Stimulated activated CD8-positive, alpha-beta memory T cell treated with anti-CD3 and anti-CD28 coated beads, Interleukin-7, amount 100 ng/mL, for 1 hour (primary cell): ENCODE measurements around the gene CPOX.
"Not testable (repeated sequence)": the region's sequence is repeated elsewhere in the genome, so short reads cannot be mapped to it uniquely, and the experiment has no call there.

Experiments
- DNase-seq, 2 donors: peaks; one replicate each; pipeline ENCODE4 v3.0.0-alpha.2; 2020; ENCODE audit warnings: low read depth in 2 of 2

Gene CPOX

DNA sequence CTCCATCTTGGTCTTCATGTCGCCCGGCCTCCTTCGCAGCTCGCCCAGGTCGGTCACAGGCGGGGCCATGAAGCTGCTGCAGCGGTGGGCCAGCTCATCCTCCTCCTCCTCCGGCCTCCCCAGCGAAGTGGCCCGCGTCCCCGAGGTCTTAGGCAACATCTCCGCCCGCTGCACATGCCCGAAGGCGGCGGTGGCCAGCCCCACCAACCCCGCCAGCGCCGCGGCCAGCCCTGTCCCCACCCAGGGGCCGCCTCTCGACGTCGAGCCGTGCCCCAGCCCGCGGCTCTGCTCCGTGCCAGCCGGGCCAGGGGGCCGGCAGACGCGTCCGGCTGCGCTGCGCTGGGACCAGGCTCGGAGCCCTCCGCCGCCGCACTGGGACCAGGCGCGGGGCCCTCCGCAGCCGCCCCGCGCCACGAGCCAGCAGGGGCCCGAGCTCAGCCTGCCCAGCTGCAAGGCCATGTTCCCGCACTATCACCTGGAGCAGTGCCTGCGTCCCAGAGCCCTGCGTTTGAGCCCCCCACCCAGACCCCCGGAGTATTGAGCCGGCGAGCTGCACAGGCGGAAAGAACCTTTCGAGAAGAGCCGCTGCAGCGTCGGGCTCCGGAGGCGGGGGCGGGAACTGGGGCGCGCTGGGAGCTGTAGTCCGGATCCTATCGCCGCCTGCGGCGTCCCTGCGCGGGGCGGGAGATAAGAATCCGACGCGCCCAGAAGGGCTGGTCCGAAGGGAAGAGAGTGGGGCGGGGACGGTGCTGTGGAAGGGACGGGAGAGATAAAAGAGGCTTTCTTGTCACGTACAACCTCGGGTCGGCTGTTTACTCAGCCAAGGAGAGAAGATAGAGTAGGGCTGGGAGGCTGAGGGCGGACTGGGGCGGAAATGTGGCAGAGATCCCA lies at the start of gene CPOX:
TSS of gene CPOX (minus strand) at position 566 of the 891 bp plus-strand sequence. CDS start at position 459, 107 bp downstream.
- DNase-seq = peak; percentile 56 to 61

DNA sequence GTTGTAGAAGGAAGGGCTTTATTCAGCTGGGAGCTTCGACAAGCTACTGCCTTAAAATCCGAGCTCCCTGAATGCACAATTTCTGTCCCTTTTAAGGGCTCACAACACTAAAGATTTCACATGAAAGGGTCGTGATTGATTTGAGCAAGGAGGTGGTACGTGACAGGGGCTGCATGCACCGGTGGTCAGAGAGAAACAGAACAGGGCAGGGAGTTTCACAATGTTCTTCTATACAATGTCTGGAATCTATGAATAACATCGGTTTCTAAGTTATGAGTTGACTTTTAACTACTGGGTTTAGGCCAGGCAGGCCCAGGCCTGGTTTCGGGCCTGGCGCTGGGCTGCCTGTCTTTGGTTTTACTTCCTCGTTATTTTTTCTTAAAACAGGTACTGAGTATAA lies 49.4 kb upstream of the CPOX start:
- DNase-seq = not testable (repeated sequence)

DNA sequence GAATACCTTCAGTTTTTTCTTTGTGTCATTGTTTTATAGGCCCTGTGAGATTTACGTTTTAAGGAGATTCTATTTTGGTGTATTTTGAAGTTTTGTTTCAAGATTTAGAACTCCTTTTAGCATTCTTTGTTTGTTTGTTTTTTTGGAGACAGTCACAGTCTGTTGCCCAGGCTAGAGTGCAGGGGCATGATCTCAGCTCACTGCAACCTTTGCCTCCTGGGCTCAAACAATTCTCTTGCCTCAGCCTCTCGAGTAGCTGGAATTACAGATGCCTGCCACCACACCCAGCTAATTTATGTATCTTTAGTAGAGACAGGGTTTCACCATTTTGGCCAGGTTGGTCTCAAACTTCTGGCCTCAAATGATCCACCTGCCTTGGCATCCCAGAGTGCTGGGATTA lies 48.3 kb upstream of the CPOX start:
- DNase-seq = not testable (repeated sequence)

DNA sequence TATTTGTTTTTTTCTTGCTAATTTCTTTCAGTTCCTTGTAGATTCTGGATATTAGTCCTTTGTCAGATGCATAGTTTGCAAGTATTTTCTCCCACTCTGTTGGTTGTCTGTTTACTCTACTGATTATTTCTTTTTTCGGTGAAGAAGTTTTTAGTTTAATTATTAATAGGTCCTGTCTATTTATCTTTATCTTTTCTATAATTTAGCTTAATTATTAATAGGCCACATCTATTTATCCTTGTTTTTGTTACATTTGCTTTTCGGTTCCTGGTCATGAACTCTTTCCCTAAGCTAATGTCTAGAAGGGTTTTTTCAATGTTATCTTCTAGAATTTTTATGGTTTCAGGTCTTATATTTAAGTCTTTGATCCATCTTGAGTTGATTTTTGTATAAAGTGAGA lies 45.1 kb upstream of the CPOX start:
- DNase-seq = not testable (repeated sequence)

DNA sequence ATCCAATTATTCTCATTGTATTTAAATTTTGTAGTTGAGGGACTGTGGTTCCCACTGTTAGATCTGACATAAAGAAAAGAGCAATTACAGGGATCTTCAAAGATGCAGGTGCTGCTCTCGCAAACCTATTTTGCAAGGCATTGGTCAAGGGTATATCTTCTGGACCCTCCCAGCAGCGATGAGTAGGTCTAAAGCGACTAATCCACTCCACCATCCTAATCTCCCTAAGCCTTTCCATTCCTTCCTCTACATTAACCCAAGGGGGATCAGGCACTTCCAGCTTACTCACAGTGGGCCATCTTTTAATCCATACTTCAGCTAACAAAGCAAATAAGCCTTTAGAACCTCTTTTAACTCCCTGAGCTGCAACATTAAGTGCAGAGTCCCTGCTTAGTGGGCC lies 37.0 kb upstream of the CPOX start:
- no peak for DNase-seq

DNA sequence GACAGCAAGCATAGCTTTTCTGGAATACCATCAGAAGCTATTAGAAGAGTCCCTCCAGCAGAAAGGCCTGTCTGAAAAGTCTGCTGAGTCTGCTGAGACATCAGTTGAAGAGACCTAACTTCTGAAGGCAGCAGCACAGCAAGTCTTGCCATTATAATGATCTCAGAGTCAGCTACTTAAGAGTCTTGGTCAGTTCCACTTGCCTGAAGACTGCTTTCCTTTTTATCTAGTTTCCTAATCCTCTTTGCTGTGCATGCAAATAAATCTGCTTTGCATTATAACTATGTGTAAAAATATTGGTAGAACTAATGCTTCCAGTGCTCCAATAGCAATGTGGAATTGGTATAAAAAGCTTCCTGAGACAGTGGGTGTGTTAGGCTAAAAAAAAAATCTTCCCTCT lies 34.9 kb upstream of the CPOX start:
- no peak for DNase-seq

DNA sequence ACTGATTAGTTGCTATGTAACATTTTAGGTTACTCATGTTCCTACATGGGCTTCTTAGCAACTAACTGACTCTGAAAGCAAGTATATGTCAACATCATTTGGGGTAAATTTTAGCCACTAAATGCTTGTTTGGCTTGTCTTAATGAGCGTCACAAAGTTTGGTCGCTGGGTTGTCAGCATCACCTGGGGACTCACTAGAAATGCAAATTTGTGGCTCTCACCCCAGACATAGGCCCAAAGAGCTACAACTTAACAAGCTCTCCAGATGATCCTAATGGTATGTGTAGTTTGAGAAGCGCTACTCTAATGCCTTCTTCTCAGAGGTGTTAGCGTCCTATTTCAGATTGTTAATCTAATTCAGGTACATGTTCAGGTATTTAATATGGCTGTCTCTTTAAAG lies 32.7 kb upstream of the CPOX start:
- DNase-seq = no peak

DNA sequence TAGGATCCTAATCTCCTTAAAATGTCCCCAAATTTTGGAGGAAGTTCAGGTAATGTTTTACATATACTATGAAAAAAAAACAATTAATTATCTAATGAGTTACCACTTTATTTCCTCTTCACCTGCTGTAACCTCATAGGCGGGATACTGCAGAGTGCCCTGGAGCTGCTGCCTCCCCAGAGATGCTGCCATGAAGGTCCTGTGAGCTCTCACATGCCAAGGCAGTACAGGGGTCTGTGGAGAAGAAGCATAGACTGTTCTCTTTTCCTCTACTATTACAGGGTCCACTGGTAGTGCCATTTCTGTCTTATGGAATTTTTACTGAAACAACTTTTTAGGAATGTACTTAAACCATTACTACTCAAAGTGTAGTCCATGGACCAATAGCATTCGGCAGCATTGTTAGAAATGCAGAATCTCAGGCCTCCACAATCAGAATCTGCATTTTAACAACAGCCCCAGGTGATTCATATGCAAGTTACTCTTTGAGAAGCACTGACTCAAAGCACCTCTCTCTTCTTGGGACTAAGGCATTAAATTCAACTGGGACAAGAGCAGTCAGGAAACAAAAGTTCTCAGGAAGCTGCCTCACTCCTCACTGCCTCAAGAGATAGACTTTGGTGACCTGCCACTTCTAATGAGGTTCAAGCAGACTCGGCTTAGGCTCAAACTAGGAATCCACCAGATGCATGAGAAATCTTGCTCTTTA lies 30.3 kb upstream of the CPOX start:
- no peak for DNase-seq

DNA sequence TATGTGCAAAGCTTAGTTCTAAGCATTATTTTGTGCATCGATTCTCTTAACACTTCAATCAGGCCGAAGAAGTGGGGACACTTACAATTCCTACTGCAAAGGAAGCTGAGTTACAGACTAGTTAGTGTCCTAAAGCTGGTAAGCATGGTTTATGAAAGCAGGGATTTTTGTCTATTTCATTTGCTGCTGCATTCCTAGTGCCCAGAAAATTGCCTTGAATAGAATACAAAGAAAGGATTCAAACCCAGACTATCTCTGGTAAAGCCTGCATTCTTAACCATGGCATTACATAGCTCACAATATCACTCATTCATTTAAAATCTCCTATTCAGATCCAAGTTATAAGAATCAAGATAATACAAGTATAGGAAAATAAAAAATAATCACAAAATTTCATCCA lies 24.4 kb upstream of the CPOX start:
- no peak for DNase-seq

DNA sequence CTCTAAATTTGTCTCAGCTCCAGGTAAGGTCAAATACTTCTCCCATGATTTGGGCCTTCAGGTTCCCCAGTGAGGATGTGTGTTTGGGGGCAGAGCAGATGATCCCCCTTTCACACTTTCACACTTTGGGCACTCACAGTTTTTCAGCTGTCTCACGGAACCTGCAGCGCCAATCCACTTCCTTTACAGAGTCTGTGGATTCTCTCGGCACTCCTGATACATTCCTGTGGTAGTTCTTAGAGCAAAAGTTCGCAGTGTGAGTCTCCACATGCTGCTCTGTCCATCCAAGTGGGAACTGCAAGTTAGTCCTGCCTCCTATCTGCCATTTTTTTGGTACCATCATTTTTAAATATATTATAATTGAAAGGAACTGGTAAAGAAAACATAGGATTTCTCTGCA lies 20.2 kb upstream of the CPOX start:
- no peak for DNase-seq

DNA sequence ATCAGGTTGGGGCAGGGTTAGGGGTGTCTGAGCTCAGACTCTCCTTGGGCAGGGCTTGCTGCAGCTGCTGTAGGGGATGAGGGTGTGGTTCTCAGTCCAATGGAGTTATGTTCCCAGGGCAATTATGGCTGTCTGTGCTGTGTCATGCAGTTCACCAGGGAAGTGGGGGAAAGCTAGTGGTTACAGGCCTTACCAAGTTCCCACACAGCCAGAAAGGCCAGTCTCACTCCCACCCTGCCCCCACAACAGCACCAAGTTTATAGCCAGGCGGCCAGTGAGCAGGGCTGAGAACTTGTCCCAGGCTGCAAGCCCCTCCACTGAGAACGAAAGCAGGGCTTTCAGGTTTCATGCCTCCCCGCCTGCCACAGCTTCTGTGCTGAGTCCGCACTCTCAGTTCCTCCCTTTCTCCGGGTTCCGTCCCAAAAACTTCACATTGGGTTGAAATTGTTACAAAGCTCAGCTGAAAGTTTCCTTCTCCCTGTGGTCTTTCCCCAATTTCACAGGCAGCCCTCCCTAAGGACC lies 19.6 kb upstream of the CPOX start:
- DNase-seq = no peak

DNA sequence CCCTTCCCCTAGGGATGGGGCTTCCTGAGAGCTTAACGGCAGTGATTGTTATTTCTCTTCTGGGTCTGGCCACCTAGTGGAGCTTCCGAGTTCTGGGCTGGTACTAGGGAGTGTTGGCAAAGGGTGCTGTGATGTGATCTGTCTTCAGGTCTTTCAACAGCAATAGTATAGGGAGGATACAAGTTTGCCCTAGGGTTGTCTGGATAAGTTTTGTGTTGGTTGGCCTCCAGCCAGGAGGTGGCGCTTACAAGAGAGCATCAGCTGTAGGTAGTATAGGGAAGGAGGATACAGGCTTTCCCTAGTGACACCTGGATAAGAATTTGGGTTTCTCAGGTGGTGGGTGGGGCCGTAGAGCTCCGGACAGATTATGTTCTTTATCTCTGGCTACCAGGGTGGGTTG lies 19.2 kb upstream of the CPOX start:
- DNase-seq = no peak

DNA sequence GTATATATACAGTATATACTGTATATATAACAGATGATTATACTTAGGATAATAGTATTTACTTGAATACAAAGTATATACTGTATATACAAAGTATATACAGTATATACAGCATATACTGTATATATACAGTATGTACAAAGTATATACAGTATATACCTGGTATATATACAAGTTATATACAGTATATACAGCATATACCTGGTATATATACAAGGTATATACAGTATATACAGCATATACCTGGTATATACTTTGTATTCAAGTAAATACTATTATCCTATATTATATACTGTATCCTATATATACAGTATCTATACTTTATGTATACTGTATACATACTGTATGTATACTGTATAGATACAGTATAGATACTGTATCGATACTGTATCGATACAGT lies 14.6 kb upstream of the CPOX start:
- no peak for DNase-seq

DNA sequence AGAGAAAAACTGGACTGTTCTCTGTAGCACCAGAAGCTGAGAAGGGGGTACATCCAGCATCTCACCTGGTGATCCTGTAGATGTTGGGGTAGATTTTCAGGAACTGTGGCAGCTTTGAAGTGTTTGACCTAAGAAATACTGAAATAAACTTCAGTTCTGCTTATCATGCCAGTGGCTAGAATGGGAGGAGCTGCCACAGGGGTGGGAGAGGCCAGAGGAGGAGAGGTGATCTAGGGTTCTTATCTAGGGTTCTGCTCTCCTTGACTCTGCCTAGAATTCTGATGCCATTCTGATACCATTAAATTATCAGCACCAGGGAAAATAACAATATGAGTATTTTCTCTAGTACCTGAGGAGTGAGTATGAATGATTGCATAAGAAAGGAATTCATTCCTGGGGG lies 10.2 kb upstream of the CPOX start:
- no peak for DNase-seq

DNA sequence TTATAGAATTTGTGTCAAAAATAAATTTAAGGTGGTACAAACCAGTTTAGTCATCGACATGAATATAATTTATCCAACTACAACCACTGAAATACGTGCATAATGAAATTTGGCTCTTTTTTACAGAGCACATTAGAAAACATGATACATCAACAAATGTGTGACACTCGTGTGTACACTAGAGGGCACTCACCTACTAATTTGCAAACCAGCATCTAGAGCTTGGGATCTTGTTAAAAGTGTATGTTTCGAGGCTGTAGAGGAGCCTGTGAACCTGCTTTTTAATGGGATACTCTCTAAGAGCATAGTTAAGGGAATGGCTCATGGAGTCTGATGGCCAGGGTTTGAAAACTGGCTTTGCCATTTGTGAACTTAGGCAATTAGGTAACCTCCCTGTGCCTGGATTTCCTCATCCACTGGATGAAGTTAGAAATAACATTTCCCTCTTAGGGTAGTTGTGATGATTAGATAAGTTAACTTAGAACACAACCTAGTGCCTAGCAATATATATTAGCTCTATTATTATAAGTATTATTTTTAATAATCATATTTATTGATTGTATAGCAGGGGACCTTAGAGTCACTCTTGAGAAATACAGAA lies 8.8 kb upstream of the CPOX start:
- DNase-seq = no peak

DNA sequence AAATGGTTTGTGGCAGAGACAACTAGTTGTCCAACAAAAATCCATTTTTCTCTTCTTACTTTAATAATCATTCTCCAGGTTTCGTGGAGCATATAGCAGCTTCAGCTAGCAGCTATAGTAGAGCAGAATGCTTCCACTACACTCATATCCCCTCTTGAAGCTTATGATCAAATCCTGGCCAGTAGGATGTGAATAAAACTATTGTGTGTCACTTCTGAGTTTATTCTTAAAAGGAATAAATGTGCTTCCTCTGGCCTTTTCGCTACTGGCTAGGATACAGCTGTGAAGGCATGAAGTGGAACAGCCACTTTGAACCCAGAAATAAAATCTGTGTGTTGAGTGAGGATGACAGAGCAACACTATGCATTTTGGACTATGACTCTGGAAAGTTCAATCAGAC lies 7.8 kb upstream of the CPOX start:
- DNase-seq = no peak

DNA sequence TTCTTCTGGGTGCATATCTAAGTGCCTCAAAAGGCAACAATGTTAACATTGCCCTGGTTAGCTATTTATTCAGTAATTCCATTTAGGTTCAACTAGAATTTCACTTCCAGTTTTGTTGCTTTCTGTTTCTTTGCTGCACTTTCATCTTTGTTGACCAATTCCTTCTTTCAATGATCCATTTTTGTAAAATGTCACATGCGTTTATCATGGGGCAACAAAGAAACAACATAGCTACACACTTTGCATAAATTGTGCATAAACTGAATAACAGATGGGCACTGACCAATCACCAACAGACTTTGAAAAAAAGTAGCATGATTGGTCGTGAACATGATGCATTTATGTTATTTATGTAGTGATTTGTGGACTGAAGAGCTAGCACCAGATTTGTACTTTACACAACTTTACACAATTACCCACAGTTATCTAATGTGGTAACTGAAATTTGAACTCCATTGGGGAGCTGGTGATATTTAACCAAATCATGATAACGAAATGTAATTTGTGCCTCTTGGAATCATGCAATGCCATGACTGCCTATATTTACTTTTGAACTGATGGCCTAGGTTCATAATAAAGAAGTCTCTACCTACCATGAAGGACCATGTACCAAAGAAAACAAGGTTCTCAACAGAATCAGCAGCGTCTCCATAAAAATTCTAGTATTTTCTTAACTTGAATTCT lies 7.1 kb upstream of the CPOX start:
- DNase-seq = no peak

DNA sequence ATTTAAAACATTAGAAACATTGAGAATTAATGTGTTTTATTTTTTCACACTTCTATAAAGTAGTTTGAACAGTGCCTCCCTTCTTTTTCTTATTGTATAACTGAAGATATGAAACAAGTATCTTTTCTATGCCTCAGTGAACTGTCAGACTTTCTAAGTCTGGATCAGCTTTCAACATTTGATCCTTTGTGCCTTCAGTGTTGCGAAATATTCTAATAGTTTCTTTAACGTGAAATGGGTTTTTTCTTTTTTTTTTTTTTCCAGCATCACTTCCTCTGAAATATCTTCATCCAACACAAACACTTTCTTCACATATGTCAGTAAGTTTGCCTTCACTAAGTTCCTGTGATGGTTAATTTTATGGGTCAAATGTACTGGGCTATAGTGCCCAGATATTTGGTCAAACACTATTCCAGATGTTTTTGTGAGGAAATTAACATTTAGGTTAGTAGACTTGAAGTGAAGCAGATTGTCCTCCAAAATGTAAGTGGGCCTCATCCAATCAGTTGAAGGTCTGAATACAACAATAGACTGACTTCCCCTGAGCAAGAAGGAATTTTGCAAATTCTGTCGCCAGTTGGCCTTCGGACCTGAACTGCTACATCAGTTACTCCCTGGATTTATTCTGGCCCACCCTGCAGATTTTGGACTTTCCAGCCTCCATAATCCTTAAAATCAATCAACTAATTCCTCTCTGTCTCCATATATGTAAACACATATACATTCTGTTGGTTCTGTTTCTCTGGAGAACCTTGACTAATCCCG lies 6.4 kb upstream of the CPOX start:
- no peak for DNase-seq

DNA sequence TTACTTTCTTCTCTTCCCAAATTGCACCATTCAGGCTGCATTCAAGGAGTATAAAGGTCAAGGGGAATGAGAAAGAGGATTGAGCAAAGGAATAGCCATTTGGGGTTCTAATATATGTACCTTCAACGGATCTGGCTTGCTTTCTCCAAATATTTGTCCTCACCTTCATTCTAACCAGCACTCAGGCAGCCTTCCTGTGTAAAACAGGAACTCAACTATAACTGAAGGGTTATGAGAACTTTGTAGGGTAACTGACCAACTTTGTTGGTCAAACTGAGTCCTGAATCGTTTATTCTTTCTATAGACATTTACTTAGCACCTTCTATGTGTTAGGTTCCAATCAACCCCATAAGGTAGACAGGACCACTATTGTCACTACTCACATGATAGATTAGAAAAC lies 5.1 kb upstream of the CPOX start:
- no peak for DNase-seq

DNA sequence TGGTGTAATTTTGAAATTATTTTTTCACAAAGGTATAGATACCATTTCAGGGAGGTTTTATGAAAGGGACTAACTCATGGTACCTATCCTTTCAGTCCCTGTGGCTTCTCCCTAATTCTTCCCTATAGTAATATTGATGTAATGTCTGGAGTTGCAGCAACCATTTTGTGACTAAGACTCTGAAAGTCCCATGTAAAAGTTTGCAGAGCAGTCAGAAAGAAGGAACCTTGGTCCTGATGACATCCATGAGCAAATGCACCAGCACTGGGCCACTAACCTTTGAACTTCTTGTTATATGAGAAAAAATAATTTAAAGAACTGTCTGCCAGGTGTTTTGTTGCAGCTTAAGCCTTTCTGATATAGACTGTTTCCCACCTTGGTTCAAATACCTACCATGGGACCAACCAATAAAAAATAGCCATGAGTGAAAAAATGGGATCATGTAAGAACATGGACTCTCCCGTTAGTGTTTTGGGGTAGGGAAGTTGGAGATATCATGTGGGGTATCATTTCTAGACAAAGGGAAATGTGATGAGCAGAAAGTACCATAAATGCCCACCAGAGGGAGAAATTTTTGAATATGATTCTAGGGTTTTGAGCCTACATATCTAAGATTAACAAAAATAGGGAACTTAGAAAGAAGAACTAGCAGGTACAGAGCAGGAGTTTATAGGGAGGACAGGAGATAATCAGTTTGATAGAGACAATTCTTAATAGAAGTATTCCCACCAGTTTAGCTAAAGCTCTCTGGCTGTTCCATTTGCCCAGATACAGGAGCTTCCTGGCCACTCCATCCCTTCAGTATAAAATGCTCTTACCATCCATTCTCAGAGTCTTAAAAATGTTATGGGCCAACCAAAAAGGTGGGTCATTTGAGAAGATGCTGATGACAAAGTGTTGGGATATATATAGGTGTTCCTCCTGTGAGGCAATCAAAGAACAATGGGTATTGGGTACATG lies 3.4 kb upstream of the CPOX start:
- no peak for DNase-seq
